ENCODE results near the gene CASP7.

CASP7 gene

DNA sequence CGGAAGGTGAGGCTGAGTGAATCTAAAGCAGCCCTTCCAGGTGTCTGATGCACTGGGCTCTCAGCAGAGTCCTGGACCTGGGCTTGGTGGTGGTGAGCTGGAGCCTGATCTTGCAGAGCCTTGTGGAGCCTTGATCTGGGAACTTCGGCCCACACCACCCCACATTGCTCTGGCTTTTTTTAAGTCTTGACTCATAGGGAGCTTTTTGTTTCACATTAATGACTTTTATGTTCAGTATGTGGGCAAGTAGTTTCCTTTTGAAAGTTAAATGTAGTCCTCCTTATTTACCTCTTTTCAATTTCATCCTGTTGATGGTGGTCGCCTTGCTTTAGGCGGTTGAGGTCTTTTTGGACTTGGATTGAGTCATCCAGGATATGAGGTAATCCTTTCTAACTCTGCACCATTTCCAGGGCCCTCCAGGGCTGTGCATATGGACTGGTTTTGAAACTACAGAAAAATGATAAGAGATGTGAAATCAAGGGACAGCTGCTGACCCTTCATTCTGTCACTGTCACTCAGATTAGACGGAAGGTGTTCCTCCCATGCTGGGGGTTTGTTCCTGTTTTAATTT, 12.9 kb upstream of the CASP7 start:
- no peak for DNase-seq

DNA sequence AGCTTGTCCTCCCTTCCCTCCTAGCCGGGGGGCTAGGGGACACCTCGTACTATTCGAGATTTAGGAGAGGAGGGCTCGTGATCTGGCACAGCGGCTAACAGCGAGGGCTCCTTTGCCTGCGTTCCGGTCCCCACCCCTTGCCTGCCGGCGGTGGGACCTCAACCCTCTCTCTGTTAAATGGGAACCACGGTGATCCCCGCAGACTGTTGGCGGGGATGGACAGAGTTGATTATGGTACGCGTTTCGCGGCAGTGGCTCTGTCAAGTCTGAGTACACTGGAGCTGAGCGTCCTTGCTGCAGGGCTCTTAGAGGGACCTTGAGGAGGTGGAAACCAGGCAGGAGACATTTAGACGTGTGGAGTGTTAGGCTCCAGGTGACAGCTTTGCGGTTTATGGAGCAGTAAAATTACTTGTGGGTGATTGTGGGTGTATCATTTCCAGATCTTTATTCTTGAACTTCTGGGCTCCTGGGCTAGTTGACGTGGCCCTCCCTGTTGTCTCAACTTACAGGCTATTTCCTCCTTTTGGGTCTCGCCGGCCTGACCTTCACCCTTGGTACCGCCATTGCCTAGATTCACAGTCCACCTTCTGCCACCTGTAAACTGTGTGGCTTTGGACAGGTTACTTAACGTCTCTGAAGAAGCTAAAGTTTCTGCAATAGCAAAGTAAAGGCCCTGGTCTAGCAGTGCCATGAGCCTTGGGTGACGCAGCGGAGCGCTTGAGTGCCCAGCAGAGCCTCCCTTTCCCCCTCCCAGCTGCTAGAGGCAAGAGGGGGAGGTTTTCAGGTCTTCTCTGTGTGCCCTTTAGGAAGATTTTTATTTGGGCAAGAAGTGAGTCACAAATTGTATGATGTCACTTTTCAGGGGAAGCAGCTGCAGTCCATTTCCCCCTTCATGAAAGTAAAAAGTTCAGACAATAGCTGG, 739 bp downstream of the CASP7 start:
- no peak for DNase-seq

DNA sequence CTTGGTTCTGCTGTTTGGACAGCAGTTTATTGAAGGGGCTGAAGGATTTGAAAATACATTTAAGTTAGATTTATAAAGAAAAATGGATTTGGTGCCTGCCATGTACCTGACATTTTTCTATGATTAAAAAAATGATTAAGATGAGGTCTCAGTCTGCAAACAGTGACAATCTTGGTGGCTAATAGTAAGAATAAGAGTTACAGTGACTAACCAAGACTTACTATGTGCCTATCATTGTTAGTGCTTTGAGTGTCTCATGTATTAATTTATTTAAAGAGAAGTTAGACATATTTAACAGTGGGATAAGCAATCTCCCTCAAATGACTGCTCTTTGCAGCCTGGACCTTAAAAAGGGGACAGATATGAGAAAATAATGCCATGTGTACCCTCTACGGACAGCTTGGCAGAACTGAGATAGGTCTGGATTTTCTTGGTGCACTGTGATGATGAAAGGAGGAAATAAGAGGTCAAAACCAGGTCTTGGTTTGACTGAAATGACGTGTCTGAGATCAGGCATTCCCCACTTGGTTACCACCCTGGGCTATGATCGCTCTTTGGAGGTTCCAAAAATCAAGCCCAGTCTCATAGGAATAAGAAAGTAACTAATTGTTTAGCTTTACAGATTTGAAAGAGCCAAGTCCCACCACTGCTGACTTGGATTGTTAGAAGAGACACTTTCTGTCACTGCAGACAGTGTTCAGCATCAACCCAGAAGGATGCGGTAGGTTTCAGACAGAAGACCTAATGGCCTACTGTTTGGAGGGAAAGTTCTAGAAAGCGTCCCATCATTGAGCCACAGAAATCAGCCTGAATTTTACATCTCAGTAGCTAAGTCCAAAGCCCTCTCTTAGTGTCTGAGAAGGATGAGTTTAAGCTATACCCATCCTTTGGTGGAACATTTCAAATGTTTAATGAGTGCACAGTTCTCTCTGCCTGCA, 2.1 kb downstream of the CASP7 start:
- no peak for DNase-seq

DNA sequence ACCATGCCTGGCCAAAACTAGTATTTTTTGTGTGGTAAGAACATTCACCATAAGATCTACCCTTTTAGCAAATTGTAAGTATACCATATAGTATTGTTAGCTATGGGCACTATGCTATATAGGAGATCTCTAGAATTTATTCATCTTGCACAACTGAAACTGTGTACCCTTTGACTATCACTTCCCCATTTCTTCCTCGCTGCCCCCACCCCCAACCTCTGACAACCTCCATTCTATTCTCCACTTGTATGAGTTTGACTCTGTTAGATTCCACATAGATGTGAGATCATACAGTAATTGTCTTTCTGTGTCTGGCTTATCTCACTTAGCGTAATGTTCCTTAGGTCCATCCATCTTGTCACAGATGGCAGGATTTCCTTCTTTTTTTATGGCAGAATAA, 3.6 kb downstream of the CASP7 start:
- no peak for DNase-seq

DNA sequence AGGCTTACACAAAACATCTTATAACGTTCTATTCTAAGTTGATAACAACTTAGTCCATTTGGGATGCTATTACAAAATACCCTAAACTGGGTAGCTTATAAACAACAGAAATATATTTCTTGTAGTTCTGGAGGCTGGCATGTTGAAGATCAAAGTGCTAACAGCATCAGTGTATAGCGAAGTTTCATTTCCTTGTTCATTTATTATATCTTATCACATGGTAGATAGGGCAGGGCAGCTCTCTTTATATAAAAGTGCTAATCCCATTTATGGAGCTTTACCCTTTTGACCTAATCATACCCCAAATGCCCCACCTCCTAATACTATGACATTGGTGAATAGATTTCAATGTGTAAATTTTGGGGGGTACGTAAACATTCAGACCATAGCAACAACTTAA, 6.3 kb downstream of the CASP7 start:
- DNase-seq: no peak

DNA sequence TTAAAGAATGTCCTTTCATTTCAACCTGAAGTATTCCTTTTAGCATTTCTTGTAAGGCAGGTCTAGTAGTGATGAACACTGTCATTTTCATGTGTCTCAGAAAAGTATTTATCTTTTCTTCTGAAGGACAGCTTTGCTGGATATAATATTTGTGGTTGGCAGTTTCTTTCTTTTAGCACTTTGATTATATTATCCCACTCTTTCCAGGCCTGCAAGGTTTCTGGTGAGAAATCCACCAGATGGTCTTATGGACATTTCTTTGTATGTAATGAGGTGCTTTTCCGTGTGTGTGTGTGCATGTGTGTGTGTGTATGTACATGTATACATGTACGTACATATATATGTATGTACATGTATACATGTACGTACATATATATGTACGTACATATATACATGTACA, 7.3 kb downstream of the CASP7 start:
- DNase-seq: no peak

DNA sequence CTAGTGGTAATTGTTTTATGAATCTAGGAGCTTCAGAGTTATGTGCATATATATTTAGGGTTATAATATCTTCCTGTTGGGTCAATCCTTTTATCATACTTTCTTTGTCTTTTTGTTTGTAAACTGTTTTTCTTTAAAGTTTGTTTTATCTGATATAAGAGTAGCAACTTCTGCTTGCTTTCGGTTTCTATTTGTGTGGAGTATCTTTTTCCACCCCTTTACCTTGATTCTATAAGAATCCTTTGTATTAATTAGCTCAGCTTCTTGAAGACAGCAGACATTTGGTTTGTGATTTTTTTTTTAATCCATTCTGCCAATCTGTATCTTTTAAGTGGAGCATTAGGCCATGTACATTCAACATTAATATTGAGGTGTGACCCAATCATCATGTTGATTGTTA, 9.3 kb downstream of the CASP7 start:
- DNase-seq: no peak

DNA sequence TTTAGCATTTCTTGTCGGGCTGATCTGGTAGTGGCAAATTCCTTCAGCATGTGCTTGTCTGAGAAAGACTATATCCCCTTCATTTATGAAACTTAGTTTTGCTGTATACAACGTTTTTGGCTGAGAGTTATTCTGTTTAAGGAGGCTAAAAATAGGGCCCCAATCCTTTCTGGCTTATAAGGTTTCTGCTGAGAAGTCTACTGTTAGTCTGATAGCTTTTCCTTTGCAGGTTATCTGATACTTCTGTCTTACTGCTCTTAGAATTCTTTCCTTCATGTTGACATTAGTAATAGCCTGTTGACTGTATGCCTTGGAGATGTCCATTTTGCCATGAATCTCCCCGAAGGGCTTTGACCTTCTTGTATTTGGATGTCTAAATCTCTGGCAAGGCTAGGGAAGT, 9.9 kb downstream of the CASP7 start:
- DNase-seq: no peak

DNA sequence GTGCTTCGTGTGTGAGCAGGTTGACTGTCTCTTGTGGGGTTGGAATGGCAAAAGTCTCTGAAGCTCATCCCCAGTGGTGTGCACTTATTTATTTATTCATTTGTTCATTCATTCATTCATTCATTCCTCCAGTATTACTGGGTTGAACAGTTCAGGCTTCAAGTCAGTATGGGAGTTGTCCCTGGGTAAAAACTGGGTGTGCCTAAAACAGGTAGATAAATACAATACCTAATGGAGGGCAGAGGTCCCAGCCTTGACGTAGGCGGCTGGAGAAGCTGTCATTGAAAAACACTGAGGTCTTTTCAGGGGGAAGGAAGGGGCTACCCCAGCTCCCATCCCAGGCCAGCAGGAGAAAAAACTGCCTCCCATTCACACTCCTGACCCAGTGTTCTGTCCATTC, 11.0 kb downstream of the CASP7 start:
- DNase-seq: no peak

DNA sequence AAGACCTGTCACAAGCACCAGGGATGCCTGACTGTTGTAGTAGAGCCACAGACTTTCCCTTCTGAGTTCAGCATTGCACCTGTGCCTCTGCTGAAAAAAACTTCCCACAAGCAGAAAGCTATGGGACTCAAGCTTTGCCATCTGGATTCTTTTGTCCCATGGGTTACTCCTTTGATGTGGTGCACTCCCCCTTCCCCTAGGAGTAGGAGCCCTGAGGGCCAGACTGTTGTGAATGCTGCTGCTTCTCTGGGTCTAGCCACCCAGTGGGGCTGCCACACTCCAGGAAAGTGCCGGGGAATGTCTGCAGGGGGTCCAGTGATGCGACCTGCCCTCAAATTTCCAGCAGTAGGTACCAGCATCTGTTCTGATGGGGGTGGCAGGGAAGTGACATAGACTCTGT, 11.7 kb downstream of the CASP7 start:
- DNase-seq: no peak

DNA sequence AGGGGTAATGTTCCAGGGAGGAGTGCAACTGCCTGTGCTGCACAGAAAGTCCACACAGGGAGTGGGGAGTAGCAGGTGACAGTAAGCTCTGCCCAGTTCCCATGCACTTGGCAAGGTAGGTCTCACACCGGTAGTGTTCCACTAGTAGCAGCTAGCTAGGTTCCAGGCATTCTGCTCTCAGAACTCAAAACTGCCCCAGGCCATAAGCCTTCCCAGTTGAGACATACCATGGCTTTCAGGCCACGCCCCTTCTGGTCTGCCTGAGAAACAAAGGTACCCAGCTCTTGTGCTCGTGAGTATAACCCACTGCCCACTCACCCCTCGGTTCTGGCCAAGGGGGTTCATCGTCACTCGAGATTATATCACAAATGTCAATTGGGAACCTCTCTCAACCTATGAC, 12.6 kb downstream of the CASP7 start:
- DNase-seq: no peak

DNA sequence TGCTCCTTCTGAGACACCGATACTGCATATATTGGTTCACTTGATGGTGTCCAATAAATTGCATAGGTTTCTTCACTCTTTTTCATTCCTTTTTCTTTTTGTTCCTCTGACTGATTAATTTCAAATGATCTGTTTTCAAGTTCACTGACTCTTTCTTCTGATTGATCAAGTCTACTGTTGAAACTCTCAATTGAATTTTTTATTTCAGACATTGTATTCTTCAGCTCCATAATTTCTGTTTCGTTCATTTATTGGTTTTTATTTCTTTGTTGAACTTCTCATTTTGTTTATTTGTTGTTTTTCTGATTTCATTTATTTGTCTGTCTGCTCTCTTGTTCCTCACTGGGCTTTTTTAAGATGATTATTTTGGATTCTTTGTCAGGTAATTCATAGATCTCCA, 13.6 kb downstream of the CASP7 start:
- no peak for DNase-seq

DNA sequence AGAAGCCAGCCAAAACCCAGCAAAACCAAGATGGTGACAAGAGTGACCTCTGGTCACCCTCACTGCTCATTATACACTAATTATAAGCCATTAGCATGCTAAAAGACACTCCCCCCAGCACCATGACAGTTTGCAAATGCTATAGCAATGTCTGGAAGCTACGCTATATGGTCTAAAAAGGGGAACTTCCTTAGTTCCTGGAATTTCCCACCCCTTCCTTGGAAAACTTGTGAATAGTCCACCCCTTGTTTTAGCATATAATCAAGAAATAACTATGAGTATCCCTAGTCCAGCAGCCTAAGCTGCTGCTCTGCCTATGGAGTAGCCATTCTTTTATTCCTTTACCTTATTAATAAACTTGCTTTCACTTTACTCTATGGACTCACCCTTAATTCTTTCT, 16.0 kb downstream of the CASP7 start:
- no peak for DNase-seq

DNA sequence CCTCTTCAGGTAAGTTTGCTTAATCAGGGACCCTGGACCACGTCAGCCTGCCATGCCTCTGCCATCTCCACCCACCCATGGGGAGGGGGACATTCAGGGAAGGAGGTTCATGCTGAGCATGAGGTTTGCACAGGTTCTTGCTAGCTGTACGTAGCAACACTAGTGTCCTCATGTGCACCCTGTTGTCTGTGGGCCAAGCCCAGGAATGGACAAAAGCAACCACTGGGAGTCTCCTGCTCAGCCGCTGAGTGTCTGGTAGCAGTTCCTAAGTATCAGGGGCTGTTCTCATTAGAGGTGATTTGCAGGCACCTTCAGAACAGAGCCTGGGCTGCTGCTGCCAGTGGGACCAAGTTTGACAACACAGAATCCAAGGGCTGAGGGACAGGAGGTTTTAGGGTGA, 17.9 kb downstream of the CASP7 start:
- no peak for DNase-seq

DNA sequence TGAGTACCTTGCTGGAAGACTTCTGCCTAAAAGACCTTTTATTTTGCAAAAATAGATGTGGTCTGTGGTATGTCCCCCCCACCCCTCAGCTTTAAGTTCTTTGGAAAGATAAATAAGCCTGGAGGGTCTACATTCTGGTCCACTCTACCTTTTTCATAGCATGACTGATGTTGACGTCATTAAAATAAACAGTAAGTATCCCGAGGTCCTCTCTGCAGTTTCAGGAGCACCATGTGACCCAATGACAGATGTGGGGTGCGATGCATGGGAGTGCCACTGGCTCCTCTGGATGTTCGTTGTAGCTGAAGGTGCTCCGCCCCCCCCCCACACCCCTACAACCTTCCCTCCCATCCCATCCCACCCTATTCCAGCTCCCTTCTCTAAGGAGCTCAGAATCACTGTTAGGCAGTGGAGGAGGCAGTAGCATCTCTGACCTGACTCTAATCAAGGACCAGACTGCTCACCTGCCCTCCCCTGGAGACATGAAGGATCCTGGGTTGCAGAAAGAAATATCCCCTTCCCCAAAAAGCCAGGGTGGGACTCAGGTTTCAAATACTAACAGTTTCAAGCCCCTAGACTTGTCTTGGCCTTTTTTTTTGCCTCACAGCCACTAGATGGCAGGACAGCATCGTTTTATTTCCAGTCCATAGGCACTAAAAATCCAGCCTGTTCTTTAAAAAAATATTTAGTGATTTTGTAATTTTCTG, 25.1 kb downstream of the CASP7 start:
- DNase-seq: no peak

DNA sequence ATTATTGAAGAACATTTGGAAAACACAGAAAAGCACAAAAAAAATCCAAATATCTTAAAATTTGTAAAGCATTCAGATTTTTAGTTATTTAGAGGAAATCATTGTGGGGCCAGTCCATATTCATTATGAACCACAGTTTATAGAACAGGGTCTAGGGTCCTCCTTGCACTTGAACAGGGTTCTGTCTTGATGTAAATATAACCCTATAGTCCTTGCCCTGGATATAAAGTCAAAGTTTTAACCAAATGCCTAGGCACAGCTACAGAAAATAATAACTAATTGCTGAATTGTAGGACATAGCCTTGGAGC, 25.6 kb downstream of the CASP7 start:
- no peak for DNase-seq

DNA sequence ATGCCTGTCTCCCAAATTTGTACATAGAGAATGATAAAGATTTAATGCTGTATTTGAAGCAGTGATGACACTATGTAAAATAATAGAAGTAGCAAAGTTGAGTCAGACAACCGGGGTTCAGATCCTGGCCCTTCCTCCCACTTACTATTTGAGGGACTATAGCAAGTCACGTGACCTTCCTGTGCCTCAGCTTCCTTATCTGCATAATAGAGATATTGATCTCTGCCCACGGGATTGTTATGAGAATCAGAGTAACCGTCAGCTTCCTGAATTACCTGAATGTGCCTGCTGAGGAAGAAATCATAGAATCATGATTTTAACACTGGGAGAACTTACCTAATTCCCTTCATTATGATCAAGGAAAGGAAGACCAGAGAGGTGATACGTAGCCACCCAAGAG, 26.9 kb downstream of the CASP7 start:
- no peak for DNase-seq

DNA sequence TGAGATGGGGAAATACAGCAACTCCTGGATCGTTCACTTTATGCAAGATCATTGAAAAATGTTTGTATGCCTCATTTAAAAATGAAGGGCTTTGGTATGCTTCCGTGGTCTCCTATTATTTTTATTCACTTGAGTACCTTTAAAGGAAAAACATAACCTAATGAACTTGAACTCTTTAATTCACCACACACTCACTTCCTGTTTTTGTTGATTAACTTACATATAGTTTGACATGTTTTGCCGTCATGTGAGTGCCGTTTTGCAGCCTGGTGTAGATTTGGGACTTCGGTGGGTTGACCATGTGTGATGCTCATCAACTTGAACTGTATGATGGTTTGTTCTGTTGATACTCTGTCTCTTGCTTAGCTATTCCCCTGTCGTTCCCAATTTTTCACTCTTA, 28.9 kb downstream of the CASP7 start:
- DNase-seq: no peak

DNA sequence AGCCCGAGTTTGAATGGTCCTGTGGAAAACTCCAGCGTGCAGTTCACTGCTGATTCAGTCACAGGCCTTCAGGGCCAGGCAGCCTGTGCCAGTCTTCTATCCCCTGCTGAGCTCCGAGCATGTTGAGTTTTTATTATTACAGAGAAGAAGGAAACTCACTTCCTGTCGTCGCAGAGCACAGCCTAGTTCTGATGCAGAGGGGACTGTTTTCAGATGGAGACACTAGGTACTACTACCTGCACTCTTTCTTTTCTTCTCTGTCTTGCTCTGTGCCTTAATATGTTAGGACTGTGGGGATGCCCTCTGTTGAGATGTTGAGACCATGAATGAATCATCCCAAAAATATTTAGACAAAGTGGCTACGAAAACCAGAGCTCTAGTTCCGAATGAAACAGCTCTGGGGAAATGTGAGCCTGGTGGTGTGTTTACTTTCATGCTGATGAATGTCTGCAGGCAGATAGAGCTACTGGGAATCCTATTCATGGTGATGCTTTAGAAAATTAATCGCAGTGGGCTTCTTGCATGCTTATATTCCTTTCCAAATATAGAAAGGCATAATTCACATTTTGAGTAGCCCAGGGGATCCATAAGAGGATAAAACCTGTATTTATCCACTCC, 29.6 kb downstream of the CASP7 start:
- DNase-seq: no peak

DNA sequence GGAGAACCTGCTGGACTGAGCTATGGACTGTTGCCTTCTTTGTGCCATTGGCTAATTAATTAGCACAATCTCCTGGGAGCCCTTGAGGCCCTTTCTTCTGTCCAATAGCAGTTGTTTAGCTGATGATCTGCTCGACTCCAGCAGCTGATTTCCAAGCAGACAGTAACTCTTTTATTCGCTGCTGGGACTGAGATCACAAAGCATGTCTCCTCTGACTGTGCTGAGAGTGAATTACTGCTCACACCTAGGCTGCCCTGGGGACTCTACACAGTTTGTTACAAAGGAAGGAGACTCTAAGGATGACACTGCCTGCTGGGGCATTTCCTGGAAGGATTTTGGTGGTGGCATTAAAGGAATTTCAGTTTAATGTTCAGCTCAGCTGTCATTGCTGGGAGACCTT, 31.4 kb downstream of the CASP7 start:
- DNase-seq: no peak

DNA sequence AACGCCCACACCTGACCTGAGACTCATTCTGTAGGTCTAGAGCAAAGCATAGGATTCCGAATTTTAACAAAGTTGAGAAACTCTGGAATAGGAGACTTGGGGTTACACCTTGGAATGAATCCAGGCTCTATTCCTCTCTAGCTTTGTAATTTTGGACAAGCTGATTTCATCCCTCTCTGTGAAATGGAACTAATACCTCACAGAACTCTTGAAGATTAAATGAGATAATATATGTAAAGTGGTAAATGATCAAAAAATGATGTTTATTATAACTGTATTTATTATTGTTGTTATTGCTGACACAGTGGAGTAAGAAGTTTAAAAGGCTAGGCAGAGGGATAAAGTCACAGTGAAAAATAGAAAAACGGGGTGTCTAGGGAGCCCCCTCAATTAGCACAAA, 32.3 kb downstream of the CASP7 start:
- DNase-seq: no peak

DNA sequence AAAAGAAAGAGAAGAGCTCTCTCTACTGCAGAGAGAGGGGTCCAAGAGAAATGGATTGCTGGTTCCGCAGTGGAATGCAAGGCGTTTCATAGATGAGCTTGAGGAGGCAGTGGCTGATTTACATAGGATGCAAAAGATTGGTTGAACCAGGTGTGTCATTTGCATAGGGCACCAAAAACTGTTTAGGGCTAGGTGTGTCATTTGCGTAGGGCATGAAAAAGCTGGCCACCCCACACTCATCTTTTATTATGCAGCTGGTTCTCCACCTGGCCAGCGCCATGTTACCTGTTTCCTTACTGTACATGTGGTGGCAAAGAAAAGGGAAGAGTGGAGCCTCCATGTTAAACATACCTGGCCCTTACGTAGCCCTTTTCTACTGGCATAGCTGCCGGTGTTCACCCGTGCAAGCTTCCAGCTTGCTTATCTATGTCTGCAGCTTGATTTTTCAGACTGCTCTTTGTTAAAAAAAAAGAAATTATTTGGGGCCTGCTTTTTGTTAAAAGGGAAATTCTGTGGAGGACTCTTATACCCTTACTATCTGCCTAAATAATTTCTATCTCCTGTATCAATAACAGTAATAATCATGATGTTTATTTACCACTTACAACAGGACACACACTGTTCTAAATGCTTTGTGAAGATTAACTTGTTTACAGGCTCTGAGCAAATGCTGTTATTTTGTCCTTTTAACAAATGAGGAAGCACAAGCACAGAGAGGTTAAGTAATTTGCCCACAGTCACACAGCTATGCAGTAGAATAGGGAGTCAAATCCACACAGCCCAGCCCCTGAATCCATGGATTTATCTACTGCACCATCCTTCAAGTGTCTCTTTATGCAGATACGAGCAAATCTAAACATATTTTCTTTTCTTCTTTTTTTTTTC, 33.3 kb downstream of the CASP7 start:
- no peak for DNase-seq
